WTC11 (cell line): Measurements from ENCODE around the gene ALK. TPM values are rescaled to one million over a fixed set of nuclear protein-coding genes. Genes with fewer than 3 reads are reported as not detected.

Source experiments
- ATAC-seq: fragments of 200-7000 bp; cut with Tn5 transposase; 2 replicates; pipeline ENCODE4 v1.10.0; 2021; ENCODE audit warnings: mild to moderate bottlenecking, moderate library complexity
- CTCF ChIA-PET: fragments of 300-600 bp; sonication (Branson Sonifier 250); formaldehyde crosslinking; loops from one replicate; lab custom pipeline; 2021; ENCODE audit warnings: antibody characterized with exemption; lab: Charles Lee
- POLR2A ChIA-PET: fragments of 350-600 bp; sonication (Branson Sonifier 250); formaldehyde crosslinking; loops from one replicate; lab custom pipeline; 2021; ENCODE audit warnings: antibody characterized with exemption; lab: Charles Lee
- DNase-seq: peaks from one replicate; pipeline ENCODE4 v3.0.0; 2021; ENCODE audit warnings: low spot score
- H3K27ac Mint-ChIP-seq: 2 replicates; pipeline ENCODE4 v1.8.0; 2021; ENCODE audit warnings: mixed read lengths
- H3K27me3 Mint-ChIP-seq: 2 replicates; pipeline ENCODE4 v1.8.0; 2021; ENCODE audit warnings: low read depth, mild to moderate bottlenecking, moderate library complexity, mixed read lengths
- H3K36me3 Mint-ChIP-seq: 2 replicates; pipeline ENCODE4 v1.8.0; 2021; ENCODE audit warnings: mixed read lengths
- H3K4me1 Mint-ChIP-seq: 2 replicates; pipeline ENCODE4 v1.8.0; 2022; ENCODE audit warnings: mixed read lengths
- H3K4me3 Mint-ChIP-seq: 2 replicates; pipeline ENCODE4 v1.8.0; 2021; ENCODE audit warnings: mild to moderate bottlenecking, moderate library complexity, mixed read lengths
- H3K9me3 Mint-ChIP-seq: 2 replicates; pipeline ENCODE4 v1.8.0; 2021; ENCODE audit warnings: mixed read lengths
- IRF2 ChIP-seq: sonication (generic); formaldehyde crosslinking; IDR thresholded peaks from 2 replicates; pipeline ENCODE4 v1.8.0; 2022; ENCODE audit warnings: low read depth, missing genetic modification reagents, borderline replicate concordance
- JAZF1 ChIP-seq: fragments of 250-450 bp; sonication (Bioruptor Pico); IDR thresholded peaks from 2 replicates; pipeline ENCODE4 v1.9.0; 2021; ENCODE audit warnings: moderate library complexity, mild to moderate bottlenecking, inconsistent platforms
- KAT7 ChIP-seq: sonication (generic); formaldehyde crosslinking; IDR thresholded peaks from 2 replicates; pipeline ENCODE4 v1.8.1; 2023; ENCODE audit warnings: missing genetic modification reagents, mild to moderate bottlenecking, borderline replicate concordance
- NR1H2 ChIP-seq: sonication (generic); formaldehyde crosslinking; IDR thresholded peaks from 2 replicates; pipeline ENCODE4 v1.9.0; 2021; ENCODE audit warnings: mild to moderate bottlenecking, moderate library complexity, missing genetic modification reagents
- SOX15 ChIP-seq: fragments of 250-450 bp; sonication (Bioruptor Pico); IDR thresholded peaks from 2 replicates; pipeline ENCODE4 v1.9.0; 2021; ENCODE audit warnings: mild to moderate bottlenecking
- TEAD4 ChIP-seq: sonication (generic); formaldehyde crosslinking; IDR thresholded peaks from 2 replicates; pipeline ENCODE4 v1.8.0; 2022; ENCODE audit warnings: mild to moderate bottlenecking, missing genetic modification reagents
- ZNF121 ChIP-seq: sonication (generic); formaldehyde crosslinking; IDR thresholded peaks from 2 replicates; pipeline ENCODE4 v1.8.0; 2023; ENCODE audit warnings: missing genetic modification reagents
- ZNF317 ChIP-seq: sonication (generic); formaldehyde crosslinking; IDR thresholded peaks from 2 replicates; pipeline ENCODE4 v1.8.1; 2023; ENCODE audit warnings: low read depth, mild to moderate bottlenecking, moderate library complexity, missing genetic modification reagents, borderline replicate concordance
- ZNF671 ChIP-seq: fragments of 250-450 bp; sonication (Bioruptor Pico); IDR thresholded peaks from 2 replicates; pipeline ENCODE4 v1.8.0; 2021; ENCODE audit warnings: mild to moderate bottlenecking
- total RNA-seq: library from RNA; stranded (reverse); gene quantifications from 3 replicates; pipeline ENCODE4 v1.2.3, GENCODE V29; 2021
- TF ChIP-seq, protein P1 (sequence below): sonication (generic); formaldehyde crosslinking; IDR thresholded peaks from 2 replicates; pipeline ENCODE4 v1.8.1; 2022; ENCODE audit warnings: low read depth, mild to moderate bottlenecking, moderate library complexity, missing genetic modification reagents, borderline replicate concordance
- TF ChIP-seq, protein P2 (sequence below): sonication (generic); formaldehyde crosslinking; IDR thresholded peaks from 2 replicates; pipeline ENCODE4 v1.8.0; 2023; ENCODE audit warnings: missing genetic modification reagents
- TF ChIP-seq, protein P3 (sequence below): sonication (generic); formaldehyde crosslinking; IDR thresholded peaks from 2 replicates; pipeline ENCODE4 v1.8.1; 2022; ENCODE audit warnings: missing genetic modification reagents, borderline replicate concordance
- TF ChIP-seq, protein P4 (sequence below): sonication (generic); formaldehyde crosslinking; conservative IDR thresholded peaks from 2 replicates; pipeline ENCODE4 v1.8.1; 2023; ENCODE audit warnings: mild to moderate bottlenecking, low read depth, missing genetic modification reagents, moderate library complexity

ALK gene
- total RNA-seq, 1 experiment from 2014 or later = not detected

DNA sequence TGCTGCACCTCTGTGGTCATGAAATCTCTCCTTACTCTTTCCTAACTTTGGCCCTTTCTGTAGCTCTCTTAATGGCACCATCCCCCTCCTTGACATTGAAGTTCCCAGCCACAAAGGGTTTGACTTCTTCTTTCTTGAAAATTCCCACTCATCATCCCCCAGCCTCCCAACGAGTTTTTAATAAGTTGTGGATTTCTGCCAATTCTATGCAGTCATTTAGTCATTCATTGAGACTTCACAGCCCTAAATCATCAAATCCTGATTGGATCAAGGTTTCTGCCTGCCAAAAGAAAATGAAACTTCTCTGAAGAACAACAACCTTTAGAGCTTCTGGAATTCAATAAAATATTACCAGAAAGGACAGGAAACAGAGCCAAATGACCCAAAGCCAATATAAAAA lies 451.9 kb downstream of the ALK start:
- H3K4me3 Mint-ChIP-seq = no peak overlapping the region

DNA sequence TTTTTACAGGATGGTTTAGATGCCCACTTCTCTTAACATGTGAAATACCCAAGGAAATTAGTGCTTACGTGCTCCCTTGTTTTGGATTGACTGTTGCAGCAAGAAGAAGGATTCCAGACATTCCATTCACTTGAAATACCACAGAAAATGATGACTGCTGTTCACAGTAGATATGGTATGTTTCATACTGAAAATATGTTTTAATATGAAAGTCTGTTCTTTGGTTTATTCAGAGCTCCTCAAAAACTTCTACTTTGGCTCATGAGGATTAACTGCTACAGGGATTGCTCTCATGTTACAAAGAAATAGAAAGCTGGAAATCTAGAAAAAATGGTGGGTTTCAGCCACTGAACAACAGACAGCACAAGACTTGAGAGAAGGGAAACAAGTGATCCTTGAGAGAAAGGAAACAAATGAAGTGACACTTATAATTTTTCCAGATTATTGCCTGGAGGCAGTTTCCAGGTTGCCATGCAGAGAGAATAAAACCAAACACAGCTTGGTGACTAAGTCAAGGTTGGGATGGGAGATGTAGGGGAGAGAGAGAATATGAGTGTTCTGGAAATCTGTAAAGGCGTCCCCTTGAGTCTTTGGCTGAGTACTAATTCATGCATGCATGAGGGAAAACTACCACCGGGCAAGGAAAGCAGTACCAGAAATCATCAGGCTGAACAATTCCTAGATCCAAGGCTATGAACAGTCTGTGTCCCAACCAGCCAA lies 458.0 kb downstream of the ALK start:
- Mint-ChIP-seq H3K4me3 (no peak overlapping the region), H3K27me3 (no peaks in the 10 kb centered on the region), H3K27ac (no peak overlapping the region), H3K9me3 (no peaks in the 10 kb centered on the region), H3K36me3 (no peaks in the 10 kb centered on the region), H3K4me1 (peaks cover 7% of the 10 kb centered on the region; the same call in 1 of the 2 replicates)
- no peak for DNase-seq
- POLR2A ChIA-PET = no interaction called here
- CTCF ChIA-PET = no interaction called here
- TF ChIP-seq ZNF121 (CRISPR knock-in tag) (no peak), JAZF1 (no peak), NR1H2 (CRISPR knock-in tag) (no peak), SOX15 (no peak), ZNF317 (CRISPR knock-in tag) (no peak), IRF2 (CRISPR knock-in tag) (no peak), KAT7 (CRISPR knock-in tag) (no peak)
- TF ChIP-seq, protein P1, sequence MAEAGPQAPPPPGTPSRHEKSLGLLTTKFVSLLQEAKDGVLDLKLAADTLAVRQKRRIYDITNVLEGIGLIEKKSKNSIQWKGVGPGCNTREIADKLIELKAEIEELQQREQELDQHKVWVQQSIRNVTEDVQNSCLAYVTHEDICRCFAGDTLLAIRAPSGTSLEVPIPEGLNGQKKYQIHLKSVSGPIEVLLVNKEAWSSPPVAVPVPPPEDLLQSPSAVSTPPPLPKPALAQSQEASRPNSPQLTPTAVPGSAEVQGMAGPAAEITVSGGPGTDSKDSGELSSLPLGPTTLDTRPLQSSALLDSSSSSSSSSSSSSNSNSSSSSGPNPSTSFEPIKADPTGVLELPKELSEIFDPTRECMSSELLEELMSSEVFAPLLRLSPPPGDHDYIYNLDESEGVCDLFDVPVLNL (CRISPR knock-in tag) = no peak
- TF ChIP-seq, protein P2, sequence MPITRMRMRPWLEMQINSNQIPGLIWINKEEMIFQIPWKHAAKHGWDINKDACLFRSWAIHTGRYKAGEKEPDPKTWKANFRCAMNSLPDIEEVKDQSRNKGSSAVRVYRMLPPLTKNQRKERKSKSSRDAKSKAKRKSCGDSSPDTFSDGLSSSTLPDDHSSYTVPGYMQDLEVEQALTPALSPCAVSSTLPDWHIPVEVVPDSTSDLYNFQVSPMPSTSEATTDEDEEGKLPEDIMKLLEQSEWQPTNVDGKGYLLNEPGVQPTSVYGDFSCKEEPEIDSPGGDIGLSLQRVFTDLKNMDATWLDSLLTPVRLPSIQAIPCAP (CRISPR knock-in tag) = no peak
- TF ChIP-seq, all 79 proteins: peak for 0
- no peak for ATAC-seq

More for the DNA sequence above, 451.9 kb downstream of the ALK start:
- TF ChIP-seq ZNF121 (CRISPR knock-in tag) (no peak), TEAD4 (CRISPR knock-in tag) (no peak)
- TF ChIP-seq, protein P3, sequence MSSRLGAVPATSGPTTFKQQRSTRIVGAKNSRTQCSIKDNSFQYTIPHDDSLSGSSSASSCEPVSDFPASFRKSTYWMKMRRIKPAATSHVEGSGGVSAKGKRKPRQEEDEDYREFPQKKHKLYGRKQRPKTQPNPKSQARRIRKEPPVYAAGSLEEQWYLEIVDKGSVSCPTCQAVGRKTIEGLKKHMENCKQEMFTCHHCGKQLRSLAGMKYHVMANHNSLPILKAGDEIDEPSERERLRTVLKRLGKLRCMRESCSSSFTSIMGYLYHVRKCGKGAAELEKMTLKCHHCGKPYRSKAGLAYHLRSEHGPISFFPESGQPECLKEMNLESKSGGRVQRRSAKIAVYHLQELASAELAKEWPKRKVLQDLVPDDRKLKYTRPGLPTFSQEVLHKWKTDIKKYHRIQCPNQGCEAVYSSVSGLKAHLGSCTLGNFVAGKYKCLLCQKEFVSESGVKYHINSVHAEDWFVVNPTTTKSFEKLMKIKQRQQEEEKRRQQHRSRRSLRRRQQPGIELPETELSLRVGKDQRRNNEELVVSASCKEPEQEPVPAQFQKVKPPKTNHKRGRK (CRISPR knock-in tag) = no peak
- TF ChIP-seq, protein P4, sequence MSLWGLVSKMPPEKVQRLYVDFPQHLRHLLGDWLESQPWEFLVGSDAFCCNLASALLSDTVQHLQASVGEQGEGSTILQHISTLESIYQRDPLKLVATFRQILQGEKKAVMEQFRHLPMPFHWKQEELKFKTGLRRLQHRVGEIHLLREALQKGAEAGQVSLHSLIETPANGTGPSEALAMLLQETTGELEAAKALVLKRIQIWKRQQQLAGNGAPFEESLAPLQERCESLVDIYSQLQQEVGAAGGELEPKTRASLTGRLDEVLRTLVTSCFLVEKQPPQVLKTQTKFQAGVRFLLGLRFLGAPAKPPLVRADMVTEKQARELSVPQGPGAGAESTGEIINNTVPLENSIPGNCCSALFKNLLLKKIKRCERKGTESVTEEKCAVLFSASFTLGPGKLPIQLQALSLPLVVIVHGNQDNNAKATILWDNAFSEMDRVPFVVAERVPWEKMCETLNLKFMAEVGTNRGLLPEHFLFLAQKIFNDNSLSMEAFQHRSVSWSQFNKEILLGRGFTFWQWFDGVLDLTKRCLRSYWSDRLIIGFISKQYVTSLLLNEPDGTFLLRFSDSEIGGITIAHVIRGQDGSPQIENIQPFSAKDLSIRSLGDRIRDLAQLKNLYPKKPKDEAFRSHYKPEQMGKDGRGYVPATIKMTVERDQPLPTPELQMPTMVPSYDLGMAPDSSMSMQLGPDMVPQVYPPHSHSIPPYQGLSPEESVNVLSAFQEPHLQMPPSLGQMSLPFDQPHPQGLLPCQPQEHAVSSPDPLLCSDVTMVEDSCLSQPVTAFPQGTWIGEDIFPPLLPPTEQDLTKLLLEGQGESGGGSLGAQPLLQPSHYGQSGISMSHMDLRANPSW = no peak
- ChIA-PET POLR2A (interaction anchor here (0.6 kb wide), 1 partner anchor 227 kb away, joined by 3 read pairs; no protein-coding TSS in a partner anchor), CTCF (no interaction called here)
- peaks cover 13% of the 10 kb centered on the region for H3K36me3 Mint-ChIP-seq
- ATAC-seq (no peak), DNase-seq (no peak)
- peaks cover 31% of the 10 kb centered on the region for H3K9me3 Mint-ChIP-seq
- no peaks in the 10 kb centered on the region for H3K4me1 Mint-ChIP-seq
- H3K27ac Mint-ChIP-seq = no peak overlapping the region
- H3K27me3 Mint-ChIP-seq = no peaks in the 10 kb centered on the region

DNA sequence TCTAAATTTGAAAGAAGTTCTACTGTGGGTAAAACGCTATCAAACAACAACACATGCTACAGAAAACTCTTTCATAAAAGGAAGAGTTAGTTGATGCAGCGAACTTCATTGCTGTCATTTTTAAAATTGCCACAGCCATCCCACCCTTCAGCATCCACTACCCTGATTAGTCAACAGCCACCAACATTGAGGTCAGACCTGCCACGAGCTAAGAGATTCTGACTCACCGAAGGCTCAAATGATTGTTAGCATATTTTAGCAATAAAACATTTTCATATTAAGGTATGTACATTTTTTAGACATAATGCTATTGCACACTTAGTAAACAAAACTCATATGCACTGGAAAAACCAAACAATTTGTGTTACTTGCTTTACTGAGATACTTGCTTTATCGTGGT lies 459.1 kb downstream of the ALK start:
- H3K27me3 Mint-ChIP-seq = no peaks in the 10 kb centered on the region
- ATAC-seq (no peak), DNase-seq (no peak)
- CTCF ChIA-PET = no interaction called here
- no peak overlapping the region for H3K4me3 Mint-ChIP-seq
- peaks cover 7% of the 10 kb centered on the region; the same call in 1 of the 2 replicates for H3K4me1 Mint-ChIP-seq
- no peaks in the 10 kb centered on the region for H3K9me3 Mint-ChIP-seq
- no peaks in the 10 kb centered on the region for H3K36me3 Mint-ChIP-seq
- no peak overlapping the region for H3K27ac Mint-ChIP-seq
- TF ChIP-seq ZNF671 = no peak
- POLR2A ChIA-PET = no interaction called here
